Esophagus muscularis mucosa (tissue), 3 donors: ENCODE measurements around the gene RARG.

ENCODE experiments used
- EP300 ChIP-seq: sonication (generic); formaldehyde crosslinking; IDR thresholded peaks from one replicate; pipeline ENCODE4 v1.6.1; 2017; ENCODE audit warnings: antibody characterized with exemption
- POLR2A ChIP-seq: fragments of 450-650 bp; IDR thresholded peaks from one replicate; pipeline ENCODE4 v1.6.1; 2017; ENCODE audit warnings: antibody characterized with exemption, moderate library complexity, mild to moderate bottlenecking, low read depth
- POLR2AphosphoS5 ChIP-seq, 2 donors: sonication (generic); formaldehyde crosslinking; IDR thresholded peaks; one replicate each; pipeline ENCODE4 v1.6.1; 2017; ENCODE audit warnings: antibody characterized with exemption in 2 of 2

- TF ChIP-seq POLR2A (no peak), POLR2AphosphoS5 (IDR thresholded peaks at IDR 0.05) (no peak), EP300 (no peak)
Measured at GRCh38 chr12:53201639-53202038, 30.4 kb downstream of the RARG start.
